GM12875 (cell line): ENCODE data around the gene RPS3.
"Not testable (repeated sequence)": the region's sequence is repeated elsewhere in the genome, so short reads cannot be mapped to it uniquely, and the experiment has no call there.

Source experiments
- H3K4me3 ChIP-seq: one replicate; pipeline ENCODE4 v1.5.1; 2011; ENCODE audit warnings: low read depth, low read length, control low read depth
- TF ChIP-seq, protein P1 (sequence below): IDR thresholded peaks from 2 replicates; pipeline ENCODE4 v1.5.1; 2011; ENCODE audit warnings: low read depth, mild to moderate bottlenecking, control low read depth, inconsistent platforms, low read length, moderate library complexity, borderline replicate concordance; ENCODE audit not compliant: insufficient read depth

RPS3 gene

GRCh38 chr11:75406338-75406777, 7.0 kb downstream of the RPS3 start:
- H3K4me3 ChIP-seq, result no peak overlapping the region
- TF ChIP-seq, protein P1, sequence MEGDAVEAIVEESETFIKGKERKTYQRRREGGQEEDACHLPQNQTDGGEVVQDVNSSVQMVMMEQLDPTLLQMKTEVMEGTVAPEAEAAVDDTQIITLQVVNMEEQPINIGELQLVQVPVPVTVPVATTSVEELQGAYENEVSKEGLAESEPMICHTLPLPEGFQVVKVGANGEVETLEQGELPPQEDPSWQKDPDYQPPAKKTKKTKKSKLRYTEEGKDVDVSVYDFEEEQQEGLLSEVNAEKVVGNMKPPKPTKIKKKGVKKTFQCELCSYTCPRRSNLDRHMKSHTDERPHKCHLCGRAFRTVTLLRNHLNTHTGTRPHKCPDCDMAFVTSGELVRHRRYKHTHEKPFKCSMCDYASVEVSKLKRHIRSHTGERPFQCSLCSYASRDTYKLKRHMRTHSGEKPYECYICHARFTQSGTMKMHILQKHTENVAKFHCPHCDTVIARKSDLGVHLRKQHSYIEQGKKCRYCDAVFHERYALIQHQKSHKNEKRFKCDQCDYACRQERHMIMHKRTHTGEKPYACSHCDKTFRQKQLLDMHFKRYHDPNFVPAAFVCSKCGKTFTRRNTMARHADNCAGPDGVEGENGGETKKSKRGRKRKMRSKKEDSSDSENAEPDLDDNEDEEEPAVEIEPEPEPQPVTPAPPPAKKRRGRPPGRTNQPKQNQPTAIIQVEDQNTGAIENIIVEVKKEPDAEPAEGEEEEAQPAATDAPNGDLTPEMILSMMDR, result no peak

GRCh38 chr11:75408957-75409219, 9.6 kb downstream of the RPS3 start:
- H3K4me3 ChIP-seq, result no peak overlapping the region
- TF ChIP-seq, protein P1, result no peak

GRCh38 chr11:75409971-75410370, 10.7 kb downstream of the RPS3 start:
- not testable (repeated sequence) for H3K4me3 ChIP-seq

DNA sequence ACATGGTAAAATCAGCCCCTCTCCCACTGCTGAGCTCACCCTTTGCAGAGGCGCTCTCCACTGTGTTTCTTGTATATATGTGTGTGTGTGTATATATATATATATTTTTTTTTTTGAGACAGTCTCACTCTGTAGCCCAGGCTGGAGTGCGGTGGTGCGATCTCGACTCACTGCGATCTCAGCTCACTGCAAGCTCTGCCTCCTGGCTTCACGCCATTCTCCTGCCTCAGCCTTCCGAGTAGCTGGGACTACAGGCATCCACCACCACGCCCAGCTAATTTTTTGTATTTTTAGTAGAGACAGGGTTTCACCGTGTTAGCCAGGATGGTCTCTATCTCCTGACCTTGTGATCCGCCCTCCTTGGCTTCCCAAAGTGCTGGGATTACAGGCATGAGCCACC, 13.8 kb downstream of the RPS3 start:
- H3K4me3 ChIP-seq, result not testable (repeated sequence)

DNA sequence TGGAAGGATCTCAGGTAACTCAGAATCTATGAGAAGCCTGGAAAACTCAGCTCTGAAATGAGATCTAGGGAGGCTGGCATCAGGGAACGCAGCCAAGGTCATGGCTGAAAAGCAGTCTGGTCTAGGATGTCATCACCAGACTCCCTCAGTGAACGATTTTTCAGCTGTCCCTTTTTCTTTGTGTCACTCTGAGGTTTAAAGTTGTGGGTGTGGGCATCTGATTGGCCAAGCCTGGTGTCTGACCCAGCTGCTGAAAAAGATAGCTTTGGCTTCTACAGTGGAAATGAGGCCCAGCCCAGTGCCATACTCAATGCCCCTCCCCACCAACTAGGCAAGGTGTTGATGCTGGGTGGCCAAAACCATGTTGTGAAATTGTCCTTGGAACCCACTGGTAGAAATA, 14.5 kb downstream of the RPS3 start:
- H3K4me3 ChIP-seq, result no peak overlapping the region
- TF ChIP-seq, protein P1, result no peak

GRCh38 chr11:75420224-75421034, 21.1 kb downstream of the RPS3 start:
- TF ChIP-seq, protein P1, result no peak
- H3K4me3 ChIP-seq, result no peak overlapping the region

DNA sequence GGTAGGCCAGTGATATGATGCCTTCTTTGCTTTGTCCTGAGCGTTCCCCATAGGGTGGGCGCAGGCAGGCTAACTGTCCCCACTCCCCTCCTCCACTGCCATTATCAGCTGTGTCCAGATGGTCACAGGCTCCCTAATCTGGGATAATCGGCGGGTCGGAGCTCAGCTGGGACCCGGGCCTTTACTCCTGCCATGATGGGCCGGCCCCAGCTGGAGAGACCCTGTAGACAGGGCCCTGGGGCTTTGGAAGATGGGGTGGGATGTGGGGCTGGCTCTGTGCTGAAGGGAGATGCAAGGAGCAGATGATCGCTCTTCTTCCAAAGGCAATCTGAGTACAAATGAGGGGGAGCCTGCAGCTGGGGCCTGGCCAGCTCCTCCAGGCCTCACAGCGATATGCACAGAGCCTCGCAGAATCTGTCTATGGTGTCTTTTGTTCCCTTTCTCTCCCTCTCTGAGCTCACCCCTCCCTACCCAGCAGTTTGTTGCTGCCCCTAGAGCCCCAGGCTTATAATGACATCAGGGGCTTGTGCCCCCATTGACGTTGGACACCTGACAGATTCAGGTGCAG, 21.8 kb downstream of the RPS3 start:
- TF ChIP-seq, protein P1, result no peak
- H3K4me3 ChIP-seq, result no peak overlapping the region

- TF ChIP-seq, protein P1, result no peak
- H3K4me3 ChIP-seq, result no peak overlapping the region
These were observed 22.6 kb downstream of the RPS3 start for GRCh38 chr11:75421902-75422247.
